Activated gamma-delta T cell treated with Interleukin-2 at 50 U/mL for 16 hours (primary cell): ENCODE results near the gene DDIT4L.
"Not testable (repeated sequence)": the region's sequence is repeated elsewhere in the genome, so short reads cannot be mapped to it uniquely, and the experiment has no call there.

Experiments
- DNase-seq: peaks from one replicate; pipeline ENCODE4 v3.0.0-alpha.2; 2020

Gene DDIT4L, protein sequence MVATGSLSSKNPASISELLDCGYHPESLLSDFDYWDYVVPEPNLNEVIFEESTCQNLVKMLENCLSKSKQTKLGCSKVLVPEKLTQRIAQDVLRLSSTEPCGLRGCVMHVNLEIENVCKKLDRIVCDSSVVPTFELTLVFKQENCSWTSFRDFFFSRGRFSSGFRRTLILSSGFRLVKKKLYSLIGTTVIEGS

DNA sequence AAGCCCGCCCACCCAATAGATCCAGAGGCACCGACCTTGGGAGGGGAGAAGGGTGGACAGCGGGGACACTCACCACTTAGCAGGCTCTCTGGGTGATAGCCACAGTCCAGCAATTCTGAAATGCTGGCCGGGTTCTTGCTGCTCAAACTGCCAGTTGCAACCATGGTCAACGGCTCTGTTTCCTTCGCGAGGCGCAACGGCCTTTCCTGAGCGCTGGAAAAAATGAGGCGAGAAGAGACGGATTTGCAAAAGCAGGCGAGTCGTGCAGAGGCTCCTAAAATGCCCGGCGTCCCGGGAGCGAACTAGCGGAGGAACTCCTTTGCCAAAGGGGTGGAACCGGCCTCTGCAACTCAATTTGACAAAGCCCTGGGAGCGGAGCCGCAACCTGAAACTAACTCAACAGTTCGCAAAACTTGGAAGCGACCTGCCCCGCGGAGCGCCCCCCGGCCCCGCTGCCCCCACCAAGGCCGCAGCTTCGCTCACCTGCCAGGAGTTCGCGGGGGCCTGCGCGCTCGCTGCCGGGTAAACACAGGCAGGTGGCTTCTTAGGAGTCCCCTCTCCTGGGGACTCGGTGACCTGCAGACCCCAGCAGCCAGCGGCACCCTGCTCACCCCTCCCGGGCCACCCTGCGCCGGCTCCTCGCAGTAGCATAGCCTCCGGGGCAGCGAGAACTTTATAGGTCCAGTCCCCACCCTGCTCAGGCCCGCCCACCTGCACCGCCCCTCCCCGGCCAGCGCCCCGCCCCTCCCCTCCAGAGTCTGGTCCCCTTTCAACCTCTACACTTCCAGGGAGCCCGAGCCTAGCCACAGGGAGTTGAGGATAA, at the start of gene DDIT4L:
Gene DDIT4L, minus strand, starts transcription at position 649 of the 823 bp plus-strand sequence. Its CDS starts 485 bp downstream, at position 164.
- peak; percentile 13 for DNase-seq

DNA sequence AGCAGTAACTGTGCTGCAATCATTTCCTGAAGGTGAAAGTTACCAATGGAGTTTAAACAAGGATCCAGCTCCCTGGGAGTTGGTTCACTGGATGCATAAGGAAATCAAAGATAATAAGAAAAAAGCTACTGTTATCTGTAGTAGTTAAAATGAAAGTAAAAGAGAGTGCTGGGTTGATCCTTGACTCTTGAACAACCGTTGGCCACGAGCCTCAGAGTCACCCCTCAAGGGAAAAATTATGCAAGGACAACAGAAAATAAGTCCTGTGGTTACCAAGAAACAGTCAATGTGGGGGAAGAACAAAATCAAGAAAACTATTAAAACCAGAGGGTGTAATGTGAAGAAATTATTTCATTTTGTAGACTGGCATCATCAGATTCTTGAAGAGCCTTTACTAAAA, 49.7 kb upstream of the DDIT4L start:
- no peak for DNase-seq

DNA sequence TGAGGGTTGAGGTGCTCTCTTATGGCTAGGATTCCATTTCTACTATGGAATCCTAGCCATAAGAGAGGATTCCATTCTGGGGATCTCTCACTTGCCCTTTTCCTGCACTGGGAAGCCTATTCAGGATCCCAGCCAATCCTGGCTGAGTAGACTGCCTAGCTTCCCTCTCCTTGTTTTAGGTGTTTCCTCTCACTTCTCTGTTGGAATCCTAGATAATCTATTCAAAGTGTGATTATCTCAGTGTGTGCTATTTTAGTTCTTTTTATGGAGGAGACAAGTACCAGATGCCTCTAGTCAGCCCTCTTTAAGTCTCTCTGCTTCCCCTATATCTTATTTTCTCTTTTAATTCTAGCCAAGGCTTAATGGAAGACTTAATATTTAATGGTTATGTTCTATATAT, 34.5 kb upstream of the DDIT4L start:
- no peak for DNase-seq

DNA sequence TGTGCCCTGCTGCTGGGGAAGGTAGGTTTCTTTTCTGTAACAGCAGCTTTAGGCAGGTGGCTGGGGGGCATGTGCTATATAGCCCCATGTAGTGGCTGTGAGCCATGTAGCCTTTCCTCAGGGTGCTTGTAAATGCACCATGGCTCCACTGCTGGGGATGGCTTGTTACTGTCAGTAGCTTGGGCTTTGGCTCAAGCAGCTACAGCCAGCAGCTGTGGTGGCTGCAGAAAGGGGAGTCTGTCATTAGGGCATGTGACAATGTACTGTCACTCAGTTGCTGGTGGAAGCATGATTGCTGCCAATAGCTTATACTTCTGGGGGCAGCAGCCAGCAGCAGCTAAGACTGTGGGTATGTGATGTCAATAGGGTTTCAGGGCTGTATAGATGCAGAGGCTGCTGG, 33.9 kb upstream of the DDIT4L start:
- no peak for DNase-seq

DNA sequence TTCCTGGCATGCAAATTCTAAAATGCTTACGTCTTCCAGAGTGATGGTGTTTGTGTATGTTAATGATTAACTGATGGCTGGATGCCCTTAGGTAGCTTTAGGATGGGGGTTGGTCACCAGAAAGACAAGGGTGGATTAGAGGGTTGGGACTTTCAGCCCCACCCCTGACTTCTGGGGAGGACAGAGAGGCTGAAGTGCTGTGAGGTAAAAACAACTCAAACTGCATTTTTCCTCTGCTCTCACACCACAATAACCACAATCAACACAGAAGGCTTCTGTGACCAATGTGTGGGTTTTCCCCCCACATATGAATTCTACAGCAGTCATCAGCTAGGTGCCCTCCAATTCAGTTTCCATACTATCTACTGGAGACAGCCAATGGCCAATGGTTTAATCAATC, 18.7 kb upstream of the DDIT4L start:
- DNase-seq, result no peak

DNA sequence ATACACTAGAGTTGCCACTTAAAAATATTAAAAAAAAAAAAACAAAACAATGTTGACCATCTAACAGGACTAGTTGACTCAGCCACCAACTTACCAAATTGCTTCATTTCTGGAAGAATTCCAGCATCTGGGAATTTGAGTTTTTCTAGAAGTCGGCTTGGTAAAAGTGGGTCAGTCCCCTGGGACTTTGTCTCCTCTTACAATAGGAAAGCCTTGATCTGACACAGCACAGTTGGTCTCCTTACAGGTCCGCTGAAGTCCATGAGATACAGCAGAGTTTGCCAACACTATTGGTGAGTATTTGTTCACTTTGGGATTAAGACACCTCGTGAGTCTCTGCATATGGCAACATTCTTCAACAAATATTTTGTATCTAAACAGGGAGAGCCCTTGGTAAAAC, 18.2 kb upstream of the DDIT4L start:
- no peak for DNase-seq

DNA sequence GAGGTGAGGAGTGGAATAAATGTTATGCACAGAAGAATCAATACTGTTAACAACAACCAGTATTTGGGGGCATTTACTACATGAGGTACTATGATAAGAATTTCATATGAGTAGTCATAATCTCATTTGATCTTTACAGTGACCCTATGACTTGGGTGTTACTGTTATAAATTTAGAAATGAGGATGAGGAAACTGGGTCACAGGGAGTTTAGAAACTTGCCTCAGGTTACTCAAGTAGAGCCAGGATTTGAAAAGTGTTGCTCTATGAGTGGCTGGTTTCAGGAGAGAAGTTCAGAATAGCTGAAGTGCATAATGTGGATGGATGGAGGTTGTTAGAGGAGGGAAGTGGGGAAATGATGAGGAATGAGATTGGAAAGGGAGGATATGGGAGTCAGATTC, 16.6 kb upstream of the DDIT4L start:
- DNase-seq, result no peak

DNA sequence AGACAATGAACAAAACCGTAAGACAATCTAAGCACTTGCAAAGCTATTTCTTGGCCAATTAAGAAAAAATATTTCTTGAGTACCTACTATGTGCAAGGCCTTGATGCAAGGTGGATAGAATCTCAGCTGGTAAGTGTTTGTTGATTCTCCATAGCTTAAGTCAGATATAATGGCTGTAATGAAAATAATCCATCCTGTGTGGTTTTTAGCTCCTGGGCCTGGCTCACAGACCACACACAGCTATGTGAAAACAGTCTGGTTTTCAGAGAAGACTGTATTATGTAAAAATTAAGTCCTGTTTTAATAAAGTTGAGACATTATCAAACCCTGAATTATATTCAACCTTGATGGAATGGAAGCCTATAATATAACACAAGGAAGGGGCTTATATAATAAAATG, 7.8 kb upstream of the DDIT4L start:
- DNase-seq, result no peak

DNA sequence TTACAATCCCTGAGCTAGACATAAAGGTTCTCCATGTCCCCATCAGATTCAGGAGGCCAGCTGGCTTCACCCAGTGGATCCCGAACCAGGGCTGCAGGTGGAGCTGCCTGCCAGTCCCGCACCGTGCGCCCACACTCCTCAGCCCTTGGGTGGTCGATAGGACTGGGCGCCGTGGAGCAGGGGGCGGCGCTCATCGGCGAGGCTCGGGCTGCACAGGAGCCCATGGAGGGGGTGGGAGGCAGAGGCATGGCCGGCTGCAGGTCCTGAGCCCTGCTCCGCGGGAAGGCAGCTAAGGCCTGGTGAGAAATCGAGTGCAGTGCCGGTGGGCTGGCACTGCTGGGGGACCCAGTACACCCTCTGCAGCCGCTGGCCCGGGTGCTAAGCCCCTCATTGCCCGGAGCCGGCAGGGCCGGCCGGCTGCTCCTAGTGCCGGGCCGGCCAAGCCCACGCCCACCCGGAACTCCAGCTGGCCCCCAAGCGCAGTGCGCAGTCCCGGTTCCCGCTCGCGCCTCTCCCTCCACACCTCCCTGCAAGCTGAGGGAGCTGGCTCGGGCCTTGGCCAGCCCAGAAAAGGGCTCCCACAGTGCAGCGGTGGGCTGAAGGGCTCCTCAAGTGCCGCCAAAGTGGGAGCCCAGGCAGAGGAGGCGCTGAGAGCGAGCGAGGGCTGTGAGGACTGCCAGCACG, 6.3 kb upstream of the DDIT4L start:
- not testable (repeated sequence) for DNase-seq

DNA sequence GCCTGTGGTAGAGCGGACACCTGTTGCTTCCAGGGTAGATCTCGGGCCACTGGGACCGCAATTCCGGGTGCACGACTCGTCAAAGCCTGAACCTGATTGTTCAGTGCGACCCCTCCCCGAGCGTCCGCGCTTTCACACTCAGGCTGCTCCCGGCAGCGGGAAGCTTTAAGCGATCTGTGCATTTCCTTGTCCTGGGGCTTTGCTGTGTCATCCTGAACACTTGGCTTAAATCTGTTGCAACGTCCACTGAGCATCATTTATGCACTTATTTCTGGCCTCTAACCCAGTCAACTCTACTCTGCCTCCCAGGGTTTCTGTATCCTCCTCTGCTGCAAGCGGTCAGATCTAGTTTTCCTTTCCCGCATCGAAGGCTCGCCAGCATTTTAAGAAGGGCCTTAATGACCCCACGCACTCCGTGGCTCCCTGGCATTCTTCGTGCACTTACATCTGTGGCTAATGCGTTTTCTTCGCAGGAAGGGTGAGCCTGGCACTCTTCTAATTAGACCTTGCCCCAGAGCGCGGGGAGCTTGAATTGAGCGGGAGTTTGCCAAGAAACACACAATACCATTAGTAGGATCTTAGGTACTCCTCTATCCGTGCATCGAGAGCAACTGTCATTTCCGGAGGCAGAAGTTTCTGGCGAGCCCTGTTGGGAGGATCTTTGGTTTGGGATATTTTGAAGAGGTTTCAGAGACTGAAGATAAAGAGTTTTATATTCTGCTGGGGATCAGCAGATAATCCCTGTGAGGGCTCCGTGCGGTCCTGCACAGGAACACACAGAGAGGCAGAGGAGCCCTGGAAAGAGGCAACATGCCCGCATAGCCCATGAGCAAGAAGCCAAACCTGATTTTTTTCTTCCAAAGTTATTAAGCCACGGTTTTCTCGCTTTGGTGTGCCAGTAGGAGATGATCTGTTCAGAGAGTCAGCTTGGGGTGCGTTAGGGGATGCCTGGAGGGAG, 654 bp upstream of the DDIT4L start:
- no peak for DNase-seq

DNA sequence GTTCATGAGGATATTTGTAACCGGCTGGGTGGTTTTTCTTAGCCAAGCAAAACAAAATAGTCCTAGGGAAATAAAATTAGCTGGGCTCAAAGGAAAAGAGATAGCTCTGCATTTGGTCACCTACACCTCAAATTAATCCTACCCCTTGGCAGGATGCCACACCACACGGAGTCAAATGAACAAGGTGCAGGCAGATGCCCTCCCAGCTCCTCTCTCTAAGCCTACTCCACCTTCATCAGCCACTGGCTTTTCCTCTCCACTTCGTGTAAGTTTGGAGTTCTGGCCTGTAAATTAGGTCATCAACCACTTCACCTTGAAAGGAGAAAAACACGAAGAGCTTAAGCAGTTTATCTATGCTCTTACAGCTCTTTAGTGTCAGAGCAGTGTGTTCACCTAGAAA, 1.4 kb downstream of the DDIT4L start:
- DNase-seq, result no peak

DNA sequence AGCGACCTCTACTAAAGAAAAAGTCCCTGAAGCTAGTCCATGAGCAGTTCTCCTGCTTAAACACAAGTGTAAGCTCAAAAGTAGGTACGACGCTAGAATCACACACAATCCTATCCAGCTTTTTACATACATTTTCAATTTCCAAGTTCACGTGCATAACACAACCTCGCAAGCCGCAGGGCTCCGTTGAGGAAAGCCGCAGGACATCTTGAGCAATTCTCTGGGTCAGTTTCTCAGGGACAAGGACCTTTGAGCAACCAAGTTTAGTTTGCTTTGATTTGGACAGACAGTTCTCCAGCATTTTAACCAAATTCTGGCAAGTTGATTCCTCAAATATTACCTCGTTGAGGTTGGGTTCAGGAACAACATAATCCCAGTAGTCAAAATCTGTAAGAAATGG, 2.5 kb downstream of the DDIT4L start:
- no peak for DNase-seq

DNA sequence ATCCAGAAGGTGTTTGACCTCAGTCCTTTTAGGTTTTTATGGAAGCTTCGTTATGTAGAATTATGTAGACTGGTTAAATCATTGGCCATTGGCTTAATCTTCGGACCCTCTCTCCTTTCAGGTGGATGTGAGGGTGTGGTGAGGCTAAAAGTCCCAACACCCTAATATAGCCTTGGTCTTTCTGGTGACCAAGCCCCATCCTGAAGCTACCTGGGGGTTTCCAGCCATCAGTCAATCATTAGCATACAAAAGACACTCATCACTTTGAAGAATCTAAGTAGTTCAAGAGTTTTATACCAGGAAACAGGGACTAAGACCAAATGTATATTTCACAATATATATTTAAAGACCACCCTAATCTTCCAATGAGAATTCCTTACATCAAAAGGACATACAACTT, 5.5 kb downstream of the DDIT4L start:
- DNase-seq, result no peak

DNA sequence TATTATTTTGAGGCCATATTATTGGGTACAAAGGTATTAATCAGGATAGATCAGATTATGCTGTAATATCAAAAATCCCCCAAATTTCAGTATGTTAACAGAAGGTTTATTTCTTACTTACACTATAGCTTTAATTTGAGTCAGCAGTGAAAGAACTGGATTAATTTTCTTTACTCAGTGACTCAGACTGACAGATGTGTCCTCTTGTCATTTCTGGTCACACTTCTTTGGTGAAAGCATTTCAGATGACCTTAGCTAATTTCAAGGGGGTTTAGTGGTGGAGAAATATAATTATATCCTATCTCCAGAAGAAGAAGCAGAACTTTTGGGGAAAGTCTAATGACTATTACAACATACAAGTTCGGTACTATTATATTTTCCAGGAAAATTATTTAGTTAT, 12.4 kb downstream of the DDIT4L start:
- DNase-seq, result no peak

DNA sequence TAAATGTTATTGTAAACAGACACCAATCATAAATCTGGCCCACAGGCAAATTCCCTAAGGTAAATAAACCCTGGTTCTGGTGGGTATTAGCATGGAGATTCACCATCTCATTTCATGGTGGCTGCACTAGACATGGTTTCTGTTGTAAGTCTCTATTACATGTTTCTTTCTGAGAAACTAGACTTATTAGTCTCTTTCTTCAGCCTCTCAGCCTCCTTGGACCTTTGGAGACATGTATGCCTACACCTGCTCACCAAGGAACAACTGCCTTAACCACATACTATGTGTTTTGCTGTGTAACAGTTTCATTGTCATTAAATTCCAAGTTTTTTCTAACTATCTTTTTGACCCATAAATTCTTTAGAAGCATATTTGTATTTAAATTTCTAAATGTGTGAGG, 13.1 kb downstream of the DDIT4L start:
- DNase-seq, result no peak

DNA sequence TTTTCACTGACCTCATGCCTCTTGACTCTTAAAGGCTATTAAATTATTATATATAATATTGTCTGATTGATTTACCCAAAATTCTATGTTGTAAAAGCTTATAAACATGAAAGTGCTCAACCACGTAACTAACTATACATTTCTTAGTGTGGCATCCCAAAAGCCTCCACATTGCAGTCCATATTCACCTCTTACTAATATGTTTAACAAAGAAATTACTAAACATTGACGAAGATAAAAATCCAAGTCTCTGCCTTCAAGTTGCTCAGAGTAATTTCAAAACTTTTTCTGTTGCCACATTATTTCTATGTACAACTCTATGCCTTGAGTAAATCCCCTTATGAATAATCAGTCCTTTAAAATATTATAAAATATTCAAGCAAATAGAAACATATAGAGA, 14.4 kb downstream of the DDIT4L start:
- DNase-seq, result no peak

DNA sequence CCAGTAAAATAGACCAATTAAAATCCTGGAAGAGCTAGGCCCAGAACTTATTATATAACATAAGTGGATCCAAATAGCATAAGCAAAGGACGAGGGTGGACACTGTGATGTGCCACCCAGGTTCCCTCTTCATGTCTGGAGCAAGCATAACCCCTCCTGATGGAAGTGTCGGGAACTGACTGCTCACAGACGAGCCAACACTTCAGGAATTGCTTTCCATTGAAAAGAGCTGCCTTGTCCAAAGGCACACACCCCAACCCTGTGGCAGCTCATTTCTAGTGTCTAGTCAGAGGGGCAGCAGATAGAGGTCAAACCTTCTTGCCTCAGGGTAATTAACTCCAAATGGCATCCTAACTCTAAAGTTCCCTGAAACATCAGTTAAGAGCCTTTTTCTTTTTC, 15.3 kb downstream of the DDIT4L start:
- DNase-seq, result no peak

DNA sequence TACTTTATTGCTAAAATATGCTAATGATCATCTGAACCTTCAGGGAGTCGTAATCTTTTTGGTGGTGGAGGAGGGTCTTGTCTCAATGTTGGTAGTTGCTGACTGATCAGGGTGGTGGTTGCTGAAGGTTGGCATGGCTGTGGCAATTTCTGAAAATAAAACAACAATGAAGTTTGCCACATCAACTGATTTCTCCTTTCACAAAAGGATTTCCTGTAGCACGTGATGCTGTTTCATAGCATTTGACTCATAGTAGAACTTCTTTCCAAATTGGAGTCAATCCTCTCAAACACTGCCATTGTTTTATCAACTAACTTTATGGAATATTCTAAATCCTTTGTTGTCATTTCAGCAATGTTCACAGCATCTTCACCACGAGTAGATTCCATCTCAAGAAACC, 19.3 kb downstream of the DDIT4L start:
- DNase-seq, result no peak

DNA sequence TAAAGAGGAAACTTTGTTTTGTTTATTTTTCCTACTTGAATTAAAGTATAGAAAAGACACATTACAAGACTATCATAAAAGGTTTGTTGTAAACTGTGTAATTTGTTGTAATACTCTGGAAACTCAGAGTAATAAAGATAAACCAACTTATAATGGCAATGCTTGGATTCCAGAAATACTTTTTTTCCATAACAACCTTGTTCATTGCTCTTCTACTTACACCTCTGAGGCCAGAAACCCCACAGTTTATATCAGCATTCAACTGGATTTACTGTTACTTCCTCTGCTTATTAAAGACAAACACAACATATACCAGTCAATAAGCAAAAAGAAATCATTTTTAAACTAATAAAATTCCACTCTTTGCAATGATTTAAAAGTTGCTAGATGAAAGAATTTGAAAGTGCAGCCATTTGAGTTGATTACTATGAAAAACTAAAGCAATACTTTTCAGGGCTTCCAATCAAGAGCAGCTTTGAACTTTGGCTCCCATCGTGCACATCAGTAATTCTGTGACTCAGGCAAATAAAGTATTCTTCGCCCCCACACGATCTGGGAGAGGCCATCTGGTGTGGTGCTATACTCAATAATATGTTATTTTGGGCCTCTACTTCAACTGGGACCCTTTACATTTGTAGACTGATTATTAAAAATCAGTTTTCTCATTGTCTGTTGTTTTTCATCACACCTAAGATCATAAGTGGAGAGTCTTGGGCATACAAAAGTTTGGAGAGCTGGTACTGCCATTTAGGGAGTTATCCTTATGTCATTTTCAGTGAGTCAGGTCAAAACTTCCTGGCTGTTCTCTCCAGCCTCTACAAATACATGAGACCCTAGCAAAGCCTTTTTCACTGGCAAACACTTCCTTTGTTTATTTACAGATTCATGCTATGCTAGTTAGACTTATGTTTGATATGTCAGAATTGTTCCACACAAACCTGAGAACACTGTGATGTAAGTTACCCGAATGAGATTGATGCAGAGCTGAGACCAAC, 20.5 kb downstream of the DDIT4L start:
- DNase-seq, result no peak

DNA sequence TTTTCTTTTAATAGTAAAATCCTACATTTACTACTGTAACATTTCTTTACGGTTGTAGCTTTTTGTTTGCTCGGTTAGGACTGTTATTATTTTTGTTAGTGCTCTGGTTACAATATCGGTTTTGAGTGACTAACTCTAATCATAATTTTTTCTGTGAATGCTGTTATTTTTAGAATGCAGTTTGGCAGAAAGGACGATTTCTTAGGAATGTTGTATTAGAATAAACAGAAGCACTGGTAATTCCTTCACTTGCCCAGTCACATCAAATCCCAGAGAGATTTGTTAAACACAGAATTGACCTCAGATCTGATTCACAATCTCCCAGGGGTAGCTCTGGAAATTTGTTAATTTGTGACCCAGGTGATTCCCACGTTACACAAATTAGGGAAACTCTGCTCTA, 21.7 kb downstream of the DDIT4L start:
- DNase-seq, result no peak

DNA sequence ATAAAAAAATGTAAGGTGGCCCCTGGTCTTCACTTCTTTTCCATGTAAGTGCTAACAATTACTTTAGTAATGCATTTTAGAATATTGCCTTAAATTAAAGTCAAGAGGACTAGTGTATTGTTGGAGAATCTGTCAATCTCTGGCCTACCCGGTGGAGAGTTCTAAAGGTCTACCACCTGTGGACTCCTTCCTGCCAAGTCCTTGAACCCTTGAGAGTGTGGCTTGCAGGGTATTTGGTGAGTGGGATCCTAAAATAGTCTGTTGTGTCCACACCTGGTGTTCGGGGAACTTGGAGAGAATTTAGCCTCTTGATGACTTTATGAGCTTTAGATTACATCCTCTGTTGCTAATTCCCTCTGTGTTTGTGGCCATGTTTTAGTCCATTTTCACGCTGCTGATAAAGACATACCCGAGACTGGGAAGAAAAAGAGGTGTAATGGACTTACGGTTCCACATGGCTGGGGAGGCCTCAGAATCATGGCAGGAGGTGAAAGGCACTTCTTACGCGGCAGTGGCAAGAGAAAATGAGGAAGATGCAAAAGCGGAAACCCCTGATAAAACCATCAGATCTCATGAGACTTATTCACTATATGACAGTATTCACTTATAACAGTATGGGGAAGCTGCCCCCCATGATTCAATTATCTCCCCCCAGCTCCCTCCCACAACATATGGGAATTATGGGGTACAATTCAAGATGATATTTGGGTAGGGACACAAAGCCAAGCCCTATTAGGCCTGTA, 23.8 kb downstream of the DDIT4L start:
- no peak for DNase-seq
